Measurements from ENCODE around the gene SCCPDH.
"Not testable (repeated sequence)": the region's sequence is repeated elsewhere in the genome, so short reads cannot be mapped to it uniquely, and the experiment has no call there.

The SCCPDH gene

DNA sequence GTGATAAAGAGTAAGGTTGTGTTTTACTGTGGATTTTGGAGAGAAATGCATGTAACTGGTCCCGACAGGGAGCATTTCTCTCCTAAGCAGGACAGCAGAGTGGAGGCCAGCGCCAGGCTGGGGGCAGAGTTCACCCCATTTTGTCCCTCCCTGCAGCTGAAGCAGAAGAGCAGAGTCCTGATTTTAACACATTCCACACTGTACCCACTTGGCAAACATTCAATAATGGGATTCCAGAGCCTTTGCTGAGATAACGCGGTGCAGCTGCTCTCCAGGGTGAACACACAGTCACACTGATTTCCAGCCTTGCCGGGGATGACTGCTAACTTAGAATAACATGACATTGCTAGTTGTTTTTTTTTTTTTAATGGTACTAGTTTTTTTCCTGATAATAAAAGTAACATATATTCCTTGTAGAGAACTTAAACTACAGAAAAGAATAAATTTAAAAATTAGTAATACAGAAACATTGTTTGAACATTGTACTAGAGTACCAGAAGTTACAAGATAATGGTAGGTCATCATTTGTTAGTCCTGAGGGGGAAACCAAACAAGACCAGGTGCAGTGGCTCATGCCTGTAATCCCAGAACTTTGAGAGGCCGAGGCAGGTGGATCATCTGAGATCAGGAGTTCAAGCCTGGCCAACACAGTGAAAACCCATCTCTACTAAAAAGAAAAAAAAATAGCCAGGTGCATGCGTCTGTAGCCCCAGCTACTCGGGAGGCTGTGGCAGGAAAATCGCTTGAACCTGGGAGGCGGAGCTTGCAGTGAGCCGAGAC, 77.2 kb downstream of the SCCPDH start:
- peak; percentile 30 to 70 for DNase-seq

DNA sequence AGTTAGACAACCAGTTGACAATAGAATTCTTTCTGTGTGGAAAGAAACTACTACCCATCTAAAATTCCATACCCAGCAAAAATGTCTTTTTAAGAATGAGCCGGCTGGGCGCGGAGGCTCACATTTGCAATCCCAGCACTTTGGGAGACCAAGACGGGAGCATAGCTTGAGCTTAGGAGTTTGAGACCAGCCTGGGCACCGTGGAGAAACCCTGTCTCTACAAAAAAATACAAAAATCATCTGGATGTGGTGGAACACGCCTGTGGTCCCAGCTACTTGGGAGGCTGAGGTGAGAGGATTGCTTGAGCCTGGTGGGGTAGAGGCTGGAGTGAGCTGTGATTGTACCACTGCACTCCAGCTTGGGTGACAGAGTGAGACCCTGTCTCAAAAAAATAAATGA, 79.2 kb downstream of the SCCPDH start:
- DNase-seq: no peak

DNA sequence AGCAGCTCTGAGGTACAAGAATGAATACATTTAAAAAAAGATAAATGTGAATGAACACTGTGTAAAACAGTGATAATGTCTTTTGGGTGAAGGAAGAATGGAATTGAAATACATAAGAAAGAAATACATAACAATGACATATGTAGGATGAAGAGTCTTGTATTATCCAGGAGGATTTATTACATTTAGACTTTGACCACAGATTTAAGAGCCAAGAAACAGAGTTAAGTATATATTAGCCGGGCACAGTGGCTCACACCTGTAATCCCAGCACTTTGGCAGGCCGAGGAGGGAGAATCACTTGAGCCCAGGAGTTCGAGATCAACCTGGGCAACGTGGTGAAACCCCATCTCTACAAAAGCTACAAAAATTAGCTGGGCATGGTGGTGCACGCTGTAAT, 79.7 kb downstream of the SCCPDH start:
- no peak for DNase-seq

DNA sequence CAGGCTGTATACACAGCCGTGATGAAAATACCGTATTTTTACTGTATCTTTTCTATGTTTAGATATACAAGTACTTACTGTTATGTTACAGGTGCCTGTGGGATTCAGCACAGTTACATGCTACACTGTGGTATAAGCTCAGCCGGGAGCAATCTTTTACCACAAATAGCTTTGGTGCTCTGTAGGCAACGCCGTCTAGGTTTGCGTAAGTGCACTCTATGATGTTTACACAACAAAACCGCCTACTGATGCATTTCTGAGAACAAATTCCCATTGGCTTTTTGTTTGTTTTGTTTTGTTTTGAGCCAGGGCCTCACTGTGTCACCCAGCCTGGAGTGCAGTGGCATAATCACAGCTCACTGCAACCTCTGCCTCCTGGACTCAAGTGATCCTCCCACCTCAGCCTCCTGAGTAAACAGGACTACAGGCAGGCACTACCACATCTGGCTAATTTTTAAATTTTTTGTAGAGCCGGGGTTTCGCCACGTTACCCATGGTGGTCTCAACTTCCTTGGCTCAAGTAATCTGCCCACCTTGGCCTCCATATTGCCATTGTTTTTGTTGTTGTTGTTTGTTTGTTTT, 81.0 kb downstream of the SCCPDH start:
- no peak for DNase-seq

DNA sequence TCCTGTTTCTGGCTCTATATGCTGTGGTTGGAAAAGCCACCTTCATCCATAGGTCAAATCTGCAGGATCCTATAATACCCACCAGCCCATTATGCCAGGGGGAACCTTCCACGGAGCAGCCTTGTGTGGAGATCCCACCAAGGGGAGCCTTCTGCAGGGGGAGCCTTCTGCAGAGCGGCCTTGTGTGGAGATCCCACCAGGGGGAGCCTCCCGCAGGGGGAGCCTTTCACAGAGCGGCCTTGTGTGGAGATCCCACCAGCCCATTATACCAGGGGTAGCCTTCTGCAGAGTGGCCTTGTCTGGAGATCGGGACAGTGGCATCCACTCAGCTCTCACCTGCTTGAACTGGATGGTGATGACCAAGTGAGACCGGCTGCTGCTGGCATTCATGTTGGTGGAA, 85.3 kb downstream of the SCCPDH start:
- no peak for DNase-seq

DNA sequence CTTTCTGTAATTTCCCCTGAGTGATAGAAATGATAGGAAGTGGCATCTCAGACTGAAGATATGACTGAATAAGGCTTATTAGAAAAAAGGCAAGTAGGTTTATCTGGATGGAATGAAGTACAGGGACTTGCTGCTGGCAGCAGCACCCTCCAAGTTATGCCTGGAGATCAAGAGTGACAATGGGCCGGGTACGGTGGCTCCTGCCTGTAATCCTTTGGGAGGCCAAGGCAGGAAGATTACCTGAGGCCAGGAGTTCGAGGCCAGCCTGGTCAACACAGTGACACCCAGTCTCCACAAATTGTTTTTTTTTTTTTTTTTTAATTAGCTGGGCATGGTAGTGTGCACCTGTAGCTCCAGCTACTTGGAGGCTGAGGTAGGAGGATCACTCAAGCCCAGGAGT, 87.8 kb downstream of the SCCPDH start:
- no peak for DNase-seq

DNA sequence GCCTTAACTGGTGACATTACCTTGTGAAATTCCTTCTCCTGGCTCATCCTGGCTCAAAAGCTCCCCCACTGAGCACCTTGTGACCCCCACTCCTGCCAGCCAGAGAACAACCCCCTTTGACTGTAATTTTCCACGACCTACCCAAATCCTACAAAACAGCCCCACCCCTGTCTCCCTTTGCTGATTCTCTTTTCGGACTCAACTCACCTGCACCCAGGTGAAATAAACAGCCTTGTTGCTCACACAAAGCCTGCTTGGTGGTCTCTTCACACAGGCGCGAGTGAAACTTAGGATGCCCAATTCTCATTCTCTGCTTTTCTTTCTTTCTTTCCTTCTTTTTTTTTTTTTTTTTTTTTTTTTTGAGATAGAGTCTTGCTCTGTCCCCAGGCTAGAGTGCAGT, 89.1 kb downstream of the SCCPDH start:
- not testable (repeated sequence) for DNase-seq

DNA sequence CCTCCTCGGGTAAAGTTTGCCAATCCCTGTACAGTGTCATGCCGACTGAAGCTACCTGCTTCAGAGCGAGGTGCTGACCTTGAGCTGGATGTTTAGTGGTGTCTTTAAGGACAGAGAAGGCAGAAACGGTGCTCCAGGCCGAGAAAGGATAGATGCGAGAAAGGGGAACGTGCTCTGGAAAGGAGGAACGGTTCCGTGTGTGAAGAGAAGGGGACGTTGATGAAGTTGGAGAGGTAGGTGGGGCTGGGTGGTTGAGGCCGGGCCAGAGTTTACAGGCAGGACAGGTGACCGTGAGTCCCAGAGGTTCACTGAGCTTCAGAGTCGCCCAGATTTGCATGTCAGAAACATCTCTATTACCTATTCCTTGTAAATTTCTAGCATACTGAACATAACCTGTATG, 90.7 kb downstream of the SCCPDH start:
- no peak for DNase-seq

DNA sequence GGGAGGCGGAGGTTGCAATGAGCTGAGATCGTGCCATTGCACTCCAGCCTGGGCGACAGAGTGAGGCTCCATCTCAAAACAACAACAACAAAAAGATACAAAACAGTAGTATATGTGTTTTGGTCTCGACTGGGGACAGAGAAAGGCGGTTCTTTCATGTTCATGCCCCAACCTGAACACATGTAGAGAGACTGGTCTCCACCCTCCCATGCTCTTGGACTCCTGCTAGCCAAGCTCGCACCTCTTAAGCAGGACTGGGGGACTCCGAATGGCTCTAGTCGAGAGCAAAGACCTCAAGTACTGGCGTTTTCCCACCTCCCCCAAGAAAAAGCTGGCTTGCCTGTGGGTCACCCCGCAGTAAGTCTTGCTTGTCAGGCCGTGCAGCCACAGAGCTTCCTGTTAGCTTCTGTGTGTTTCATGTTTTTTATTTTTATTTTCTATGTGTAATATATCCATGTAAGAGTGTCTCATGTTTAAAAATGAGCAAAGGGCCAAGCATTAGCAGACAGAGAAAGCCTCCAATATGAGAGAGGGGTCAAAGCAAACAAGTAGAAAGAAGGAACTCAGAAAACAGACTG, 91.6 kb downstream of the SCCPDH start:
- DNase-seq: no peak
